Neutrophil (primary cell): ENCODE results near the gene ANTKMT.
A peak's percentile ranks its signal among the peaks of the same experiment; 100 is the strongest.

Experiments used
- H3K27ac ChIP-seq: fragments of 200-600 bp; sonication (generic); 2 replicates; pipeline ENCODE4 v1.5.1; 2016; ENCODE audit warnings: mild to moderate bottlenecking, moderate library complexity
- H3K27me3 ChIP-seq: fragments of 200-600 bp; sonication (generic); 2 replicates; pipeline ENCODE4 v1.6.0; 2016; ENCODE audit warnings: mild to moderate bottlenecking
- H3K36me3 ChIP-seq: fragments of 200-600 bp; sonication (generic); 2 replicates; pipeline ENCODE4 v1.5.1; 2017
- H3K4me1 ChIP-seq, 2 experiments: fragments of 200-600 bp in 1 of 2; sonication (generic) in 1 of 2; 1 replicate in 1 of 2; 2 replicates in 1 of 2; pipeline versions ENCODE4 v1.5.1 to v1.6.1; 2013 to 2016; ENCODE audit warnings: low read depth in 1 of 2, low read length in 1 of 2, mild to moderate bottlenecking in 1 of 2, moderate library complexity in 1 of 2; ENCODE audit not compliant: control insufficient read depth in 1 of 2, insufficient read depth in 1 of 2
- H3K4me3 ChIP-seq, 2 experiments: fragments of 200-600 bp in 1 of 2; sonication (generic) in 1 of 2; 1 replicate in 1 of 2; 2 replicates in 1 of 2; pipeline ENCODE4 v1.5.1; 2013 to 2016; ENCODE audit warnings: low read depth in 1 of 2, low read length in 1 of 2, mild to moderate bottlenecking in 1 of 2, moderate library complexity in 1 of 2
- H3K9me3 ChIP-seq: fragments of 200-600 bp; sonication (generic); 2 replicates; pipeline ENCODE4 v1.5.1; 2016
- TF ChIP-seq, protein P1 (sequence below): fragments of 200-600 bp; sonication (generic); IDR thresholded peaks from 2 replicates; pipeline ENCODE4 v1.5.1; 2016; ENCODE audit warnings: antibody characterized with exemption

Gene ANTKMT

DNA sequence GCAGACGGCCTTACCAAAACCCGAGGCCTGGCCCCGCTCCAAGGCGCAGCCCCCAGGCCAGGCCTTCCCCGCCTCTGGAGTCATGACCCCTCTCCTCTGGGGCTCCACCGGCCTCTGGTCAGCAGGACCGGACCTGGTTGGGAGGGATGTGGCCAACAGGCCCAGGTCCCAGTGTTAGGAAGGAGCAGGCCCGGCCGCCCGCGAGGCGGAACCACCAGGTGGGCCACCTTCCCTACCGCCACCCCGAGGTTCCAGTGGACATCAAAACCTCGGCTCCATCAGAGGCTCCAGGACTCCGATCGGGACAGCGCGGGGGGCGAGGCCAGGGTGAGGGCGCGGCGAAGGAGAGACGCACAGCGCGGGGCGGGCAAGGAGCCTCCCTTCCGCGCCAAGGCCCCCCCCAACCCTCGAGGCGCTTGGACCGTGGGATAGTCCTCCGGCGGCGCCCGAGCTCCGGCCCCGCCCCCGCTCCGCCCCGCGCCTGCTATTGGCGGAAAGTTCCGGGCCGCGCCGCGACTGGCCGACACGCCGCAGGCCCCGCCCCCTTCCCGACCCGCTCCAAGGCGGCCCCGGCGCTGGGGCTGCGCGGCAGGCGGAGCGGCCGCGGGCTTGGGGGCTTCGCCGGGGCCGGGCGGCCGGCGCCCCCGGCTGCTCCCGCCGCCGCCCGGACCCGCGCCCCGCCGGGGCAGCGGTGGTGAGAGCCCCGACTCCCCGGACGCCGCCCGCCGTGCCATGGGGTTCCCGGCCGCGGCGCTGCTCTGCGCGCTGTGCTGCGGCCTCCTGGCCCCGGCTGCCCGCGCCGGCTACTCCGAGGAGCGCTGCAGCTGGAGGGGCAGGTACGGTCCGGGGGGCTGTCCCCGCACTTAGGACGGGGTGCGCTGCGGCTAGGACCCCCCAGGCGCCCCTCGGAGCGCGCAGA, 6.1 kb upstream of the ANTKMT start, which contains the start of gene METRN:
Gene METRN, plus strand, starts transcription at position 561 of the 919 bp plus-strand sequence. Its CDS starts 172 bp downstream, at position 733.
- H3K36me3 ChIP-seq = no peaks in the 10 kb centered on the region
- peaks cover 10 to 16% of the 10 kb centered on the region in 2 experiments for H3K4me1 ChIP-seq
- TF ChIP-seq, protein P1, sequence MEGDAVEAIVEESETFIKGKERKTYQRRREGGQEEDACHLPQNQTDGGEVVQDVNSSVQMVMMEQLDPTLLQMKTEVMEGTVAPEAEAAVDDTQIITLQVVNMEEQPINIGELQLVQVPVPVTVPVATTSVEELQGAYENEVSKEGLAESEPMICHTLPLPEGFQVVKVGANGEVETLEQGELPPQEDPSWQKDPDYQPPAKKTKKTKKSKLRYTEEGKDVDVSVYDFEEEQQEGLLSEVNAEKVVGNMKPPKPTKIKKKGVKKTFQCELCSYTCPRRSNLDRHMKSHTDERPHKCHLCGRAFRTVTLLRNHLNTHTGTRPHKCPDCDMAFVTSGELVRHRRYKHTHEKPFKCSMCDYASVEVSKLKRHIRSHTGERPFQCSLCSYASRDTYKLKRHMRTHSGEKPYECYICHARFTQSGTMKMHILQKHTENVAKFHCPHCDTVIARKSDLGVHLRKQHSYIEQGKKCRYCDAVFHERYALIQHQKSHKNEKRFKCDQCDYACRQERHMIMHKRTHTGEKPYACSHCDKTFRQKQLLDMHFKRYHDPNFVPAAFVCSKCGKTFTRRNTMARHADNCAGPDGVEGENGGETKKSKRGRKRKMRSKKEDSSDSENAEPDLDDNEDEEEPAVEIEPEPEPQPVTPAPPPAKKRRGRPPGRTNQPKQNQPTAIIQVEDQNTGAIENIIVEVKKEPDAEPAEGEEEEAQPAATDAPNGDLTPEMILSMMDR = no peak
- peaks cover 100% of the 10 kb centered on the region for H3K27me3 ChIP-seq
- no peaks in the 10 kb centered on the region for H3K9me3 ChIP-seq
- H3K4me3 ChIP-seq = peak within 1 kb of the TSS; percentile 43 to 54
- H3K27ac ChIP-seq = no peak within 1 kb of the TSS

DNA sequence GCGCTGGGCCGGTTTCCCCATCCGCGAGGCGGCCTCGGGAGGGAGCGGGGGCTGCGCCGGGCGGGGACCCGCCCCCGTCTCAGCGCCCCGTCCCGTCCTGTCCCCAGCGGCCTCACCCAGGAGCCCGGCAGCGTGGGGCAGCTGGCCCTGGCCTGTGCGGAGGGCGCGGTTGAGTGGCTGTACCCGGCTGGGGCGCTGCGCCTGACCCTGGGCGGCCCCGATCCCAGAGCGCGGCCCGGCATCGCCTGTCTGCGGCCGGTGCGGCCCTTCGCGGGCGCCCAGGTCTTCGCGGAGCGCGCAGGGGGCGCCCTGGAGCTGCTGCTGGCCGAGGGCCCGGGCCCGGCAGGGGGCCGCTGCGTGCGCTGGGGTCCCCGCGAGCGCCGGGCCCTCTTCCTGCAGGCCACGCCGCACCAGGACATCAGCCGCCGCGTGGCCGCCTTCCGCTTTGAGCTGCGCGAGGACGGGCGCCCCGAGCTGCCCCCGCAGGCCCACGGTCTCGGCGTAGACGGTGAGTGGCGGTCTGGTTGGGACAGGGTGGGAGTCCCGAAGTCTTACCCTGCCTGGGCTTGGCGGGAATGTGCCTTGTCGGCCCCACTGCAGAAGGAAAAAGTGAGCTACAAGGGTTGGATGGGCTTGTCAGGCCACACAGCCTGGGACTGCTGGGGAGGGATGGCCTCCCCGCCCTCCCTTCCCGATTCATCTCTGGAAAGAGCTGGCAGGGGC, 5.3 kb upstream of the ANTKMT start:
- Histone ChIP-seq H3K27me3 (peaks cover 100% of the 10 kb centered on the region), H3K27ac (no peak overlapping the region), H3K4me1 (peaks cover 18 to 24% of the 10 kb centered on the region in 2 experiments), H3K9me3 (no peaks in the 10 kb centered on the region), H3K4me3 (peak overlapping the region; percentile 43 to 54), H3K36me3 (no peaks in the 10 kb centered on the region)
- TF ChIP-seq, protein P1 = no peak

DNA sequence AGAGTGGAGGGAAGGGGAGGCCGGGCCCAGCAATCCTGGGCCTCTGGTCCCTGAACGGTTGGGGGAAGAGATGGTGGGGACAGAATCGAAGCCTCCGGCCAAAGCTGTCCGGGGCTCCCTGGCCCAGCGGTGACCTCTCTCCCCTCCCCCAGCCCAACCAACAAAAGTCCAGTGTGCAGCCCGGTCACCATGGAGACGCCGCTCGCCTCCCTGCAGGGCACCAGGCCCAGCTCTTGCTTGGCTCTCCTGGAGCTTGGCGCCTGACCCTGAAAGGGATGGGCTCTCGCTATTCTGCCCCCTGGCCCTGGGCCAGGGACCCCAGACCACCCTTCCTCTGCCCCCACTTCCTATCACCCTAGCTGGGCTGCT, 4.8 kb upstream of the ANTKMT start:
- Histone ChIP-seq H3K36me3 (no peaks in the 10 kb centered on the region), H3K4me1 (peaks cover 22 to 28% of the 10 kb centered on the region in 2 experiments), H3K27me3 (peaks cover 95% of the 10 kb centered on the region), H3K4me3 (no peak overlapping the region), H3K9me3 (no peaks in the 10 kb centered on the region), H3K27ac (no peak overlapping the region)
- TF ChIP-seq, protein P1 = no peak

DNA sequence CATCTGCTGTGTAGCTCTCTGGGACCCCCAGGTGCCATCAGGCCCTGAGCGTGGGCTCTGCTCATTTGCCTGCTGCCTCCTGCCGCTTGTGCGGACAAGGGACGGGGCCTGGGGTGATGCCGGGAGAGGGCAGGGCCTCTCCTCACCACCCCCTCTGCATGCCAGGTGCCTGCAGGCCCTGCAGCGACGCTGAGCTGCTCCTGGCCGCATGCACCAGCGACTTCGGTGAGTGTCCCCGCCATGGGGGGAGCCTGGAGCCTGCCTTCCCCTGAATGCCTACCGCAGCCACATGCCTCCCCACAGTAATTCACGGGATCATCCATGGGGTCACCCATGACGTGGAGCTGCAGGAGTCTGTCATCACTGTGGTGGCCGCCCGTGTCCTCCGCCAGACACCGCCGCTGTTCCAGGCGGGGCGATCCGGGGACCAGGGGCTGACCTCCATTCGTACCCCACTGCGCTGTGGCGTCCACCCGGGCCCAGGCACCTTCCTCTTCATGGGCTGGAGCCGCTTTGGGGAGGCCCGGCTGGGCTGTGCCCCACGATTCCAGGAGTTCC, 4.1 kb upstream of the ANTKMT start:
- Histone ChIP-seq H3K27ac (no peak overlapping the region), H3K4me3 (no peak overlapping the region), H3K36me3 (no peaks in the 10 kb centered on the region), H3K9me3 (no peaks in the 10 kb centered on the region), H3K4me1 (peaks cover 29 to 35% of the 10 kb centered on the region in 2 experiments), H3K27me3 (peaks cover 88% of the 10 kb centered on the region)
- TF ChIP-seq, protein P1 = no peak

DNA sequence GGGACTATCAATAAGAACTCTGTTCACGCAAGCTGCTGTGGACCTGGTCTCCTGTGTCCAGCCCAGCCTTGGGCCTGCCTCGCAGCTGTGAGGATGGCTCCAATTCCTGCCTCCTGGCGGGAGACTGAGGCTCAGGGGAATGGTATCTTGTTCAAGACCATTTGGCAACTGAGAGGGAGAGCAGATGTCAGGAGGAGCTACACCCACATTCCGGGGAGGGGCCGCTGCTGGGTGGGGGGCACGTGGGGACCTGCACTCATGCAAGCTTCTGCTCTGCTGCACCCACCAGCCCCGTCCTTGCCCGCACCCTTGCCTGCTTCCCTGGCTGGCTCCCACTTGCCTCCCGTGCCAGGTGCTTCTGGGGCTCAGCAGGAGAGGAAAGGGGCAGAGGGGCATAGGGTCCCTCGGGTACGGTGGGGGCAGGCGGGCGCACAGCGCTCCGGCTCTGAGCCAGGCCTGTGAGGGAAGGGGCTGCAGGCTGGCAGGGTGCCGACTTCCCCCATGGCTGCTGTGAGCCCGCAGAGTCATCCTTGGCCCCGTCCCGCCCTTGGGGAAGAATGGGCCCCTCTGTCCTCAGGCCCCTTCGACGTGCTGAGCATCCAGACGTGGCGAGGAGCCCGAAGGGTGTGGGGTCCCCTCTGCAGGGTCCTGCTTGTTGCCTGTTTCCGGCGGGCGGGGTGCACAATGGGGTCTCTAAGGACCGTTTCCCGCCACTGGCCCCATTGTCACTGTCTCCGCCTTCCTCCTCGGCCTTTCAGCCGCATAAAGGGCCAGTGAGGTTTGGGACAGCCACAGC, 3.3 kb upstream of the ANTKMT start:
- Histone ChIP-seq H3K4me1 (peaks cover 29 to 38% of the 10 kb centered on the region in 2 experiments), H3K27me3 (peaks cover 80% of the 10 kb centered on the region), H3K27ac (no peak overlapping the region), H3K4me3 (no peak overlapping the region), H3K36me3 (no peaks in the 10 kb centered on the region), H3K9me3 (no peaks in the 10 kb centered on the region)
- TF ChIP-seq, protein P1 = no peak
